ENCODE results near the gene ALS2CL. TPM values are rescaled to one million over a fixed set of nuclear protein-coding genes. Genes with fewer than 3 reads are reported as not detected.
"Not testable (repeated sequence)": the region's sequence is repeated elsewhere in the genome, so short reads cannot be mapped to it uniquely, and the experiment has no call there.

Gene ALS2CL, protein sequence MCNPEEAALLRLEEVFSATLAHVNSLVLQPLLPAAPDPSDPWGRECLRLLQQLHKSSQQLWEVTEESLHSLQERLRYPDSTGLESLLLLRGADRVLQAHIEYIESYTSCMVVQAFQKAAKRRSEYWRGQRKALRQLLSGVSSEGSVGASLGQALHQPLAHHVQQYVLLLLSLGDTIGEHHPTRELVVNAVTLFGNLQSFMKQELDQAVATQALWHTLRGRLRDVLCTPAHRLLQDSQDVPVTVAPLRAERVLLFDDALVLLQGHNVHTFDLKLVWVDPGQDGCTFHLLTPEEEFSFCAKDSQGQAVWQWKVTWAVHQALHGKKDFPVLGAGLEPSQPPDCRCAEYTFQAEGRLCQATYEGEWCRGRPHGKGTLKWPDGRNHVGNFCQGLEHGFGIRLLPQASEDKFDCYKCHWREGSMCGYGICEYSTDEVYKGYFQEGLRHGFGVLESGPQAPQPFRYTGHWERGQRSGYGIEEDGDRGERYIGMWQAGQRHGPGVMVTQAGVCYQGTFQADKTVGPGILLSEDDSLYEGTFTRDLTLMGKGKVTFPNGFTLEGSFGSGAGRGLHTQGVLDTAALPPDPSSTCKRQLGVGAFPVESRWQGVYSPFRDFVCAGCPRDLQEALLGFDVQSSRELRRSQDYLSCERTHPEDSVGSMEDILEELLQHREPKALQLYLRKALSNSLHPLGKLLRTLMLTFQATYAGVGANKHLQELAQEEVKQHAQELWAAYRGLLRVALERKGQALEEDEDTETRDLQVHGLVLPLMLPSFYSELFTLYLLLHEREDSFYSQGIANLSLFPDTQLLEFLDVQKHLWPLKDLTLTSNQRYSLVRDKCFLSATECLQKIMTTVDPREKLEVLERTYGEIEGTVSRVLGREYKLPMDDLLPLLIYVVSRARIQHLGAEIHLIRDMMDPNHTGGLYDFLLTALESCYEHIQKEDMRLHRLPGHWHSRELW
- 11.2 and 15.2 TPM in 2 replicates for total RNA-seq (2022)
- Bru-seq, nascent RNA, result percentile 50 among the genes with signal in this experiment
- BruChase-seq, experiment 1, labeled RNA remaining after a 2-hour chase, result percentile 49 among the genes with signal in this experiment
- BruChase-seq, experiment 2, labeled RNA remaining after a 6-hour chase, result percentile 51 among the genes with signal in this experiment
- long read RNA-seq, full-length matches to known transcripts, result 3 of 19 reads
- long read RNA-seq, partial matches to known transcripts, result 6 of 19 reads
- long read RNA-seq, other reads (novel, unspliced or antisense), result 10 of 19 reads

GRCh38 chr3:46693038-46693891 lies at the start of gene ALS2CL:
Gene ALS2CL (minus strand): TSS chr3:46693679. CDS start chr3:46689440, 4,239 bp downstream.
- peak within 1 kb of the TSS; percentile 44 for H3K4me3 ChIP-seq (ENCODE audit: low read depth, low read length)
- Mint-ChIP-seq H3K4me3 (ENCODE audit: unreplicated experiment) (peak within 1 kb of the TSS; percentile 98), H3K4me1 (ENCODE audit: low read depth, unreplicated experiment) (peaks cover 16% of the 10 kb centered on the region), H3K27me3 (ENCODE audit: insufficient read depth, unreplicated experiment) (no peaks in the 10 kb centered on the region), H3K9me3 (ENCODE audit: unreplicated experiment) (no peaks in the 10 kb centered on the region), H3K27ac (ENCODE audit: unreplicated experiment) (peak within 1 kb of the TSS; percentile 94), H3K36me3 (ENCODE audit: insufficient read depth, unreplicated experiment) (peaks cover 9% of the 10 kb centered on the region)
- H3K36me3 ChIP-seq (ENCODE audit: control insufficient read depth, insufficient read depth, low read length), result no peaks in the 10 kb centered on the region
- H3K9me3 ChIP-seq, result no peaks in the 10 kb centered on the region
- no TSS peak for BruUV-seq (replicated peaks)
- ChIA-PET POLR2A (interaction anchor here (0.5 to 0.6 kb wide), 2 partner anchors 154 to 782 kb away, joined by 3 read pairs; no protein-coding TSS in a partner anchor), CTCF (interaction anchor here (0.6 to 1.3 kb wide), 6 partner anchors 28 to 284 kb away, joined by 3 to 7 read pairs (median 4); no protein-coding TSS in a partner anchor)
- TF ChIP-seq, protein P1, sequence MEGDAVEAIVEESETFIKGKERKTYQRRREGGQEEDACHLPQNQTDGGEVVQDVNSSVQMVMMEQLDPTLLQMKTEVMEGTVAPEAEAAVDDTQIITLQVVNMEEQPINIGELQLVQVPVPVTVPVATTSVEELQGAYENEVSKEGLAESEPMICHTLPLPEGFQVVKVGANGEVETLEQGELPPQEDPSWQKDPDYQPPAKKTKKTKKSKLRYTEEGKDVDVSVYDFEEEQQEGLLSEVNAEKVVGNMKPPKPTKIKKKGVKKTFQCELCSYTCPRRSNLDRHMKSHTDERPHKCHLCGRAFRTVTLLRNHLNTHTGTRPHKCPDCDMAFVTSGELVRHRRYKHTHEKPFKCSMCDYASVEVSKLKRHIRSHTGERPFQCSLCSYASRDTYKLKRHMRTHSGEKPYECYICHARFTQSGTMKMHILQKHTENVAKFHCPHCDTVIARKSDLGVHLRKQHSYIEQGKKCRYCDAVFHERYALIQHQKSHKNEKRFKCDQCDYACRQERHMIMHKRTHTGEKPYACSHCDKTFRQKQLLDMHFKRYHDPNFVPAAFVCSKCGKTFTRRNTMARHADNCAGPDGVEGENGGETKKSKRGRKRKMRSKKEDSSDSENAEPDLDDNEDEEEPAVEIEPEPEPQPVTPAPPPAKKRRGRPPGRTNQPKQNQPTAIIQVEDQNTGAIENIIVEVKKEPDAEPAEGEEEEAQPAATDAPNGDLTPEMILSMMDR (IDR thresholded peaks at IDR 0.05; ENCODE audit: insufficient read depth in 1 of 2, low read depth in 1 of 2, low read length in 1 of 2, severe bottlenecking in 1 of 2, unreplicated experiment in 1 of 2), result peak in 1 of 2 experiments; percentile 22
- peak; percentile 64 to 72 for DNase-seq
- H3K27me3 ChIP-seq (replicated peaks; ENCODE audit: control insufficient read depth, insufficient read depth, low read length), result no peaks in the 10 kb centered on the region
- H3K4me1 ChIP-seq, result peaks cover 9% of the 10 kb centered on the region; the same call in 1 of the 2 replicates
- intact Hi-C loops (cut with micrococcal nuclease; ENCODE audit: unreplicated experiment), result loop anchor here (10.0 kb wide), 1 partner anchor 108 kb away; no protein-coding TSS in a partner anchor

GRCh38 chr3:46742992-46743585 lies 49.6 kb upstream of the ALS2CL start:
- H3K4me1 ChIP-seq, result no peaks in the 10 kb centered on the region
- Mint-ChIP-seq H3K27me3 (ENCODE audit: insufficient read depth, unreplicated experiment) (no peaks in the 10 kb centered on the region), H3K4me3 (ENCODE audit: unreplicated experiment) (no peak overlapping the region), H3K9me3 (ENCODE audit: unreplicated experiment) (no peaks in the 10 kb centered on the region), H3K27ac (ENCODE audit: unreplicated experiment) (no peak overlapping the region), H3K36me3 (ENCODE audit: insufficient read depth, unreplicated experiment) (no peaks in the 10 kb centered on the region), H3K4me1 (ENCODE audit: low read depth, unreplicated experiment) (no peaks in the 10 kb centered on the region)
- CTCF ChIA-PET, result no interaction called here
- intact Hi-C loops (cut with micrococcal nuclease; ENCODE audit: unreplicated experiment), result no loop called here
- no peak for DNase-seq
- no TSS peak for BruUV-seq (replicated peaks)
- H3K27me3 ChIP-seq (replicated peaks; ENCODE audit: control insufficient read depth, insufficient read depth, low read length), result no peaks in the 10 kb centered on the region
- no peak overlapping the region for H3K4me3 ChIP-seq (ENCODE audit: low read depth, low read length)
- no peaks in the 10 kb centered on the region for H3K9me3 ChIP-seq
- TF ChIP-seq, protein P1 (IDR thresholded peaks at IDR 0.05; ENCODE audit: insufficient read depth in 1 of 2, low read depth in 1 of 2, low read length in 1 of 2, severe bottlenecking in 1 of 2, unreplicated experiment in 1 of 2), result no peak
- POLR2A ChIA-PET, result no interaction called here
- no peaks in the 10 kb centered on the region for H3K36me3 ChIP-seq (ENCODE audit: control insufficient read depth, insufficient read depth, low read length)

GRCh38 chr3:46739565-46739964 lies 46.1 kb upstream of the ALS2CL start:
- H3K36me3 Mint-ChIP-seq (ENCODE audit: insufficient read depth, unreplicated experiment); H3K27ac Mint-ChIP-seq (ENCODE audit: unreplicated experiment); H3K9me3 Mint-ChIP-seq (ENCODE audit: unreplicated experiment); H3K36me3 ChIP-seq (ENCODE audit: control insufficient read depth, insufficient read depth, low read length); H3K4me1 ChIP-seq; H3K4me1 Mint-ChIP-seq (ENCODE audit: low read depth, unreplicated experiment); POLR2A ChIA-PET; DNase-seq; BruUV-seq (replicated peaks); H3K4me3 Mint-ChIP-seq (ENCODE audit: unreplicated experiment); CTCF ChIA-PET; H3K4me3 ChIP-seq (ENCODE audit: low read depth, low read length); intact Hi-C loops (cut with micrococcal nuclease; ENCODE audit: unreplicated experiment); H3K9me3 ChIP-seq; H3K27me3 ChIP-seq (replicated peaks; ENCODE audit: control insufficient read depth, insufficient read depth, low read length); H3K27me3 Mint-ChIP-seq (ENCODE audit: insufficient read depth, unreplicated experiment): not testable (repeated sequence)

Measured in Caco-2 (cell line).